Tibial nerve (tissue), 3 donors: ENCODE data around the gene OR2G2.

ENCODE experiments used
- POLR2A ChIP-seq, 2 donors: fragments of 450-650 bp; IDR thresholded peaks; one replicate each; pipeline ENCODE4 v1.6.1; 2017; ENCODE audit warnings: antibody characterized with exemption in 2 of 2, mild to moderate bottlenecking in 2 of 2, moderate library complexity in 2 of 2
- TF ChIP-seq, protein P1 (sequence below), 5 experiments: fragments of 200-600 bp in 3 of 5; fragments of 450-650 bp in 2 of 5; sonication (generic) in 3 of 5; IDR thresholded peaks; one replicate each; pipeline ENCODE4 v1.5.1; 2016 to 2019; ENCODE audit warnings: antibody characterized with exemption in 5 of 5, mild to moderate bottlenecking in 3 of 5, moderate library complexity in 2 of 5

DNA sequence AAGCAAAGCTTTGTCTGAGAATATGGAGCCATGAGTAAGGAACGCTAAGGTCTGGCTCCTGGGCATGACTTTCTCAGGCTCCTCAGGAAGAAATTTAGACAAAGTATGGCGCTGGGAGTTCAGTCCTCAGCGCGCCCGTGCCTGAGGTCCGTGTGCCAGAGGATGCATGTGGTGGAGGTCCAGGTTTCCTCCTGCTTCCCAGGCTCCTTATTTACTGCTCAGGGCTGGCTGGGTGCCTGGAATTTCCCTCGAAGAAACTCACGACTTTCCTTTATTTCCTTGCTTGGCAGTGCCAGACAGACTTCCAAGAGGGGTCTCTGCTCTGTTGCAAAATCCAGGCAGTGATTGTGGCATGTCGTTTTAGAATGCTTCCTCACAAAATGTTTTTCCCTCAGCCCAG, 26.0 kb upstream of the OR2G2 start:
- TF ChIP-seq, protein P1, sequence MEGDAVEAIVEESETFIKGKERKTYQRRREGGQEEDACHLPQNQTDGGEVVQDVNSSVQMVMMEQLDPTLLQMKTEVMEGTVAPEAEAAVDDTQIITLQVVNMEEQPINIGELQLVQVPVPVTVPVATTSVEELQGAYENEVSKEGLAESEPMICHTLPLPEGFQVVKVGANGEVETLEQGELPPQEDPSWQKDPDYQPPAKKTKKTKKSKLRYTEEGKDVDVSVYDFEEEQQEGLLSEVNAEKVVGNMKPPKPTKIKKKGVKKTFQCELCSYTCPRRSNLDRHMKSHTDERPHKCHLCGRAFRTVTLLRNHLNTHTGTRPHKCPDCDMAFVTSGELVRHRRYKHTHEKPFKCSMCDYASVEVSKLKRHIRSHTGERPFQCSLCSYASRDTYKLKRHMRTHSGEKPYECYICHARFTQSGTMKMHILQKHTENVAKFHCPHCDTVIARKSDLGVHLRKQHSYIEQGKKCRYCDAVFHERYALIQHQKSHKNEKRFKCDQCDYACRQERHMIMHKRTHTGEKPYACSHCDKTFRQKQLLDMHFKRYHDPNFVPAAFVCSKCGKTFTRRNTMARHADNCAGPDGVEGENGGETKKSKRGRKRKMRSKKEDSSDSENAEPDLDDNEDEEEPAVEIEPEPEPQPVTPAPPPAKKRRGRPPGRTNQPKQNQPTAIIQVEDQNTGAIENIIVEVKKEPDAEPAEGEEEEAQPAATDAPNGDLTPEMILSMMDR (IDR thresholded peaks at IDR 0.05), result no peak
- no peak for TF ChIP-seq POLR2A (IDR thresholded peaks at IDR 0.05)
